Stimulated activated naive CD8-positive, alpha-beta T cell treated with anti-CD3 and anti-CD28 coated beads, Interleukin-15, amount 100 ng/mL, for 72 hours (primary cell): ENCODE measurements around the gene TMEM141.
"Not testable (repeated sequence)": the region's sequence is repeated elsewhere in the genome, so short reads cannot be mapped to it uniquely, and the experiment has no call there.

Experiments used
- ATAC-seq: fragments of 150-1000 bp; cut with Tn5 transposase; 2 replicates; pipeline ENCODE4 v1.10.0; 2021; ENCODE audit warnings: mild to moderate bottlenecking, moderate library complexity
- DNase-seq, 2 donors: peaks; one replicate each; pipeline ENCODE4 v3.0.0; 2021 to 2022
- H3K27ac Mint-ChIP-seq, 2 donors: one replicate each; pipeline ENCODE4 v1.8.0; 2022; ENCODE audit warnings: mild to moderate bottlenecking in 2 of 2, mixed read lengths in 2 of 2, moderate library complexity in 2 of 2
- H3K27me3 Mint-ChIP-seq: one replicate; pipeline ENCODE4 v1.8.0; 2022; ENCODE audit warnings: mixed read lengths
- H3K4me1 Mint-ChIP-seq: one replicate; pipeline ENCODE4 v1.8.0; 2022; ENCODE audit warnings: mild to moderate bottlenecking, mixed read lengths
- H3K4me3 Mint-ChIP-seq, 2 donors: one replicate each; pipeline ENCODE4 v1.8.0; 2022; ENCODE audit warnings: mild to moderate bottlenecking in 2 of 2, mixed read lengths in 2 of 2, moderate library complexity in 1 of 2
- H3K9me3 Mint-ChIP-seq, 2 donors: one replicate each; pipeline ENCODE4 v1.8.0; 2022; ENCODE audit warnings: mixed read lengths in 2 of 2

Gene TMEM141

DNA sequence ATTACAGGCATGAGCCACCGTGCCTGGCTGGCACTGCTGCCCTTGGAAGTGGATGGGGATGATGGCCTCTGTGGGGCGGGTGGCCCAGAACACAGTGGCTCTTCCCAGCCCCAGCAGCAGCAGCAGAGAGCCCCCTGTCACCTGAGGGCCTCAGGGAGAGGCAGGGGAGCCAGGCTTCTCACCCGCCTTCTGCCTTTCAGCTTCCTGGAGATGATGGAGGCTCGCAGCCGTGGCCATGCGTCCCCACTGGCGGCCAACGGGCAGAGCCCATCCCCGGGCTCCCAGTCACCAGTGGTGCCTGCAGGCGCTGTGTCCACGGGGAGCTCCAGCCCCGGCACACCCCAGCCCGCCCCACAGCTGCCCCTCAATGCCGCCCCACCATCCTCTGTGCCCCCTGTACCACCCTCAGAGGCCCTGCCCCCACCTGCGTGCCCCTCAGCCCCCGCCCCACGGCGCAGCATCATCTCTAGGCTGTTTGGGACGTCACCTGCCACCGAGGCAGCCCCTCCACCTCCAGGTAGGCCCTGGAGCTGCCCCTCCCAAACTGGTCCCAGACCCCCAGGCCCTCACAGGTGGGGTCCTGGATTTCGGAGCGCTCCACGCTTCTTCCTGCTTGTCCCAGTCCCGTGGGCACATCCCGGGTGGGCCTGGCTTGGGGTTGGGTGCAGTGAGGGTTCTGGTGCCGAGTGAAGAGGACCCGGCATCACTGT is 46.2 kb downstream of the TMEM141 start:
- ATAC-seq (no peak), DNase-seq (no peak)
- Mint-ChIP-seq H3K27me3 (no peaks in the 10 kb centered on the region), H3K4me3 (no peak overlapping the region), H3K4me1 (peaks cover 18% of the 10 kb centered on the region), H3K9me3 (no peaks in the 10 kb centered on the region), H3K27ac (no peak overlapping the region)

GRCh38 chr9:136837856-136838277 is 46.7 kb downstream of the TMEM141 start:
- not testable (repeated sequence) for H3K9me3 Mint-ChIP-seq, H3K4me3 Mint-ChIP-seq, ATAC-seq, H3K27me3 Mint-ChIP-seq, DNase-seq
- Mint-ChIP-seq H3K4me1 (peaks cover 21% of the 10 kb centered on the region), H3K27ac (peak overlapping the region in 1 of 2 donors; percentile 42)

DNA sequence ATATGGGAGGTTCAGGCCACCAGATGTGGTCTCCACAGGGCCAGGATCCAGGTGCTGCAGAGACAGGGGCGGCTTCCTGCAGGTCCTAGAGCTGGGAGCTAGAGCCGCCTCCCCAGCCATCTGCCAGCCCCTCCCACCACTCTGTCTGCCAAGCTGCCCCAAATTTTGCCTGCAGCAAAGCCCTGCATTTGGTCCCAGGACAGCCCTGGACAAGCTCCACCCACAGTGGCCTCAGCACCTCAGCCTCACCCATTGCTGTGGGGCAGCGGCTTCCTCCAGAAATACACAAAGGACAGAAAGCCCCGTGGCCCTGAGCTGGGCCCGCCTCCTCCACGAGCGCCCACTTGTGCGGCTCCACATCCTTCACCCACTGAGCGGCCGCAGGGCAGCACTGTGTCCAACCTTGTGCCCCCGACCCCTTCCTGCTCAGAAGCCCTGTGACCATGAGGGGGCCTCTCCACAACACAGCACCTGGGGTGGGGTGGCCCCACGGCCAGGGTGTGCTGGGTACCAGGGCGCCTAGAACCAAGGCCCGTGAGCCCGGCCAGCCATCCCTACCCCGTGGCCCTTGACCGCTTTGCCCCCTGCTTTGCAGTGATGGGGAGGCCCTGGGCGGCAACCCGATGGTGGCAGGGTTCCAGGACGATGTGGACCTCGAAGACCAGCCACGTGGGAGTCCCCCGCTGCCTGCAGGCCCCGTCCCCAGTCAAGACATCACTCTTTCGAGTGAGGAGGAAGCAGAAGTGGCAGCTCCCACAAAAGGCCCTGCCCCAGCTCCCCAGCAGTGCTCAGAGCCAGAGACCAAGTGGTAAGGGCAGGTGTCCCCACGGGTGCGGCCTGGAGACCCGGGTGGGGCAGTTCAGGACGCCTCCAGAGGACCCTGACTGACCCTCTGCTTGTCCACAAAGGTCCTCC is 47.4 kb downstream of the TMEM141 start:
- Mint-ChIP-seq H3K9me3 (no peaks in the 10 kb centered on the region), H3K4me1 (peaks cover 26% of the 10 kb centered on the region), H3K4me3 (no peak overlapping the region), H3K27ac (peak overlapping the region in 1 of 2 donors; percentile 63), H3K27me3 (peaks cover 3% of the 10 kb centered on the region)
- no peak for DNase-seq
- ATAC-seq: no peak

- Mint-ChIP-seq H3K27me3 (peaks cover 9% of the 10 kb centered on the region), H3K4me1 (peaks cover 32% of the 10 kb centered on the region), H3K9me3 (no peaks in the 10 kb centered on the region), H3K4me3 (no peak overlapping the region), H3K27ac (peak overlapping the region in 1 of 2 donors; percentile 34)
- DNase-seq (no peak), ATAC-seq (no peak)
These were observed 48.3 kb downstream of the TMEM141 start for GRCh38 chr9:136839229-136840139.

DNA sequence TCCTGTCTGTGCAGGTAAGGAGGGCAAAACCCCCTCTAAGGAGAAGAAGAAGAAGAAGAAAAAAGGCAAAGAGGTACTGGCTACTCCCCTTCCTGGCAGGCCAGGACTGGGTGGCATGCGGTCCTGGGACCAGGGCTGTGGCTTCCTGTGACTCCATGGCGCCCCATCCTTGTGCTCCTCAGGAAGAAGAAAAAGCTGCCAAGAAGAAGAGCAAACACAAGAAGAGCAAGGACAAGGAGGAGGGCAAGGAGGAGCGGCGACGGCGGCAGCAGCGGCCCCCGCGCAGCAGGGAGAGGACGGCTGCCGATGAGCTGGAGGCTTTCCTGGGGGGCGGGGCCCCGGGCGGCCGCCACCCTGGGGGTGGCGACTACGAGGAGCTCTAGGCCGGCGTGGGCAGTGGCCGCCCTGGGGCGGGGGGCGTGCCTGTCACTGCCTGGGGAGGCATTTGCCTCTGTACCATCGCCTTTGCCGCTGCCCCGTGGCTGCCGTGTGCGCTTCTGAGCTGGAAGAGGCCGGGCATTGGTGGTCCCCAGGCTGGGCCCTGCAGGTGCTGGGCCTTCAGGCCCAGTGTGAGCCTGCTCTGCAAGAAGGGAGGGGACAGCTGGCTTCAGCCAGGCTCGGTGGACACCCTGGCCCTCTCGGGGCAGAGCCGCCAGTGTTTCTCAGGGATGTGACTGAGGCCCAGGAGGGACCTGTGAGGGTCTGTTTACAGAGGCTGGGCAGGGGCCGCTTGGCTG is 49.2 kb downstream of the TMEM141 start:
- ATAC-seq: no peak
- H3K4me3 Mint-ChIP-seq: no peak overlapping the region

DNA sequence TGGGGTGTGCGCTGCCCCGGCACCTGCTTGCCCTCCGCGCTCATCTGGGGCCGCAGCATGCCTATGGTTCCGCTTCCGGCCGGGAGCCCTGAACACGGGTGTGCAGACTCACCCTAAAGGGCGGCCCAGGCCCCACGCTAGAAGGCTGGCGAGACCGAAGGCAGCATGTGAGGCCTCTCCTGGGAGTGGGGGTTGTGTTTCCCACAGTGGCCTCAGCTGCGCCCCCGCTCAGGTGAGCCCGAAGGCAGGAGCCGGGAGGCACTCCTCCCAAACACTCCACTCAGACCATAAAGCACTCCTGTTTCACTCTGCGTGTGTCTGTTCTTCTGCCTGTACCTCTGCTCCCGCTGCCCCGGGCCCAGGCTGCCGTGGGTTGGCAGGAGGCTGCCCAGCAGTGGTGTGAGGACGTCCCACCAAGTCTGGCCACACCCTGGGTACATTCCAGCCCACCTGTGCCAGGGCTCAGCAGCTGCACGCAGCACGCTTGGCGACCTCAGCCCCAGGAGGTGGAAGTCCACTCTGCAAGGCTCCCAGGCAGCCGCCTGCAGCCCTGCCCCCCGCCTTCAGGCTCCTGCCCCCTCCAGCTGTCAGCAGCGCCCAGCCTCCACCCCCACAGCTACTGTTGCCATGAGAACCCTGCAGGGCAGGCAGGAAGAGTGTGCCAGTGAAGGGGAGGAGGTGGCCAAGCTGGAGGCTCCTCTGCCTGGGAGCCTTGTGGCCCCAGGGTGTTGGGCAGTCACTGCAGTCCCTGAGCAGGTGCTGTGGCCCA is 49.9 kb downstream of the TMEM141 start:
- Mint-ChIP-seq H3K9me3 (no peaks in the 10 kb centered on the region), H3K4me1 (peaks cover 33% of the 10 kb centered on the region), H3K27ac (peak overlapping the region in 1 of 2 donors; percentile 87), H3K4me3 (no peak overlapping the region), H3K27me3 (peaks cover 21% of the 10 kb centered on the region)
- ATAC-seq (no peak), DNase-seq (no peak)

More for the DNA sequence above, 49.2 kb downstream of the TMEM141 start:
- Mint-ChIP-seq H3K27me3 (peaks cover 14% of the 10 kb centered on the region), H3K9me3 (no peaks in the 10 kb centered on the region), H3K4me1 (peaks cover 32% of the 10 kb centered on the region), H3K27ac (no peak overlapping the region)
- DNase-seq: no peak

DNA sequence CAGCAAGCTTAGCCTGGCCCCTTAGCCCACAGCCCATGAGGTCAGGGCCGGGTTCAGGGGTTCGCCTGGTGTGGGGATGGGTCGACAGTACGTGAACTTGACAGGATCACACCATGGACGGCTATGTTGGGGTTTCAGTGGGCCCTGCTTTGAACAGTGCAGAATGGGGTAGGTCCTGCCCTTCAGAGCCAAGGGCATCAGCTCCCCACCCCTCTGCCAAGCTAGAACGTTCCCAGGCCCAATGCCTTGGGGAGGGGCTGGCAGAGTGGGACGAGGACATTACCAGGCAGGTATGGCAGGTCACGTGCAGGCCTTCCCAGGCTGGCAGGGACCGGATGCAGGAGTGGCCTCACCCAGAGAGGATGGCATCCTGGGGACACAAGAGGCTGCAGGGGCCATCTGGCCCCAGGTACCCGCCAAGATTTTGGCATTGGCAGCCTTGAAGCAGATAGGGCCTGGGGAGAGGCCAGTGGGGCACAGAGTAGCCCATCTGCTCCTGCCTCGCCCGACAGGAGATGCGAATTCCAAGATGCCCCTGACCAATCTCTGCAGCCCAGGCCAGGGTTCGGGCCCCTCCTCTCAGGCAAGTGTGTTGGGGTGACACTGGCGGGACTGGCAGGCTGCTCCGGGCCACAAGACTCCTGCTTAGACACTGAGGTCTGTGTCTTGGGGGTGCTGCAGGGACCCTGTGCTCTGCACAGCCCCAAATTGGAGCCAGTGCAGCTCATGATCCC is 50.7 kb downstream of the TMEM141 start:
- not testable (repeated sequence) for H3K9me3 Mint-ChIP-seq, DNase-seq, ATAC-seq
- peaks cover 29% of the 10 kb centered on the region for H3K27me3 Mint-ChIP-seq
- peak overlapping the region; percentile 85 to 92 for H3K4me3 Mint-ChIP-seq
- H3K27ac Mint-ChIP-seq: peak overlapping the region in 1 of 2 donors; percentile 87
- H3K4me1 Mint-ChIP-seq: peaks cover 38% of the 10 kb centered on the region

GRCh38 chr9:136842380-136842948 is 51.3 kb downstream of the TMEM141 start, which contains the start of gene AJM1:
Gene AJM1, plus strand, starts transcription at chr9:136842478. Its CDS starts 1,937 bp downstream, at chr9:136844415.
- peak within 1 kb of the TSS; percentile 85 to 92 for H3K4me3 Mint-ChIP-seq
- ATAC-seq (peak; percentile 88), DNase-seq (peak; percentile 86)
- H3K4me1 Mint-ChIP-seq: peaks cover 43% of the 10 kb centered on the region
- H3K27me3 Mint-ChIP-seq: peaks cover 35% of the 10 kb centered on the region
- H3K27ac Mint-ChIP-seq: peak within 1 kb of the TSS in 1 of 2 donors; percentile 87
- not testable (repeated sequence) for H3K9me3 Mint-ChIP-seq
